ENCODE results near the gene ODAD4.

DNA sequence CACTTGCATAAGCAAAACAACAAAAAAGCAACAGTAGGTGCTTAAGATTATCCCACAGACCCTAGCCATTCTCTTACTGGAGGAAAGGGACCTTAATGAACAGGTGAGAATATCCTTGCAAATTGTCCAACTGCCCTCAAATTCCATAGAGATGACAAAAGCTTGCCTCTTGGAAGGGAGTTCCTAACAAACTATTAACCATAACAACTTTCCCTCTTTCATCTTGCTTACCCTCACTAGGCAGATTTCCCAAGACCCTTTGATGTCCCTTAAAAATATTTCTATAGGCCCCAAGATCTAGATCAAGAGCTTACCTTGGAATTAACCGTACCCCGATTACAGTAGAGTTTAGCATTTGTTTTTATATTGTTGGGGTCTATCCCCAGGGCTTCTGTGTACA is 58.0 kb downstream of the ODAD4 start:
- no peak for TF ChIP-seq POLR2A (IDR thresholded peaks at IDR 0.05)
- TF ChIP-seq, protein P1, sequence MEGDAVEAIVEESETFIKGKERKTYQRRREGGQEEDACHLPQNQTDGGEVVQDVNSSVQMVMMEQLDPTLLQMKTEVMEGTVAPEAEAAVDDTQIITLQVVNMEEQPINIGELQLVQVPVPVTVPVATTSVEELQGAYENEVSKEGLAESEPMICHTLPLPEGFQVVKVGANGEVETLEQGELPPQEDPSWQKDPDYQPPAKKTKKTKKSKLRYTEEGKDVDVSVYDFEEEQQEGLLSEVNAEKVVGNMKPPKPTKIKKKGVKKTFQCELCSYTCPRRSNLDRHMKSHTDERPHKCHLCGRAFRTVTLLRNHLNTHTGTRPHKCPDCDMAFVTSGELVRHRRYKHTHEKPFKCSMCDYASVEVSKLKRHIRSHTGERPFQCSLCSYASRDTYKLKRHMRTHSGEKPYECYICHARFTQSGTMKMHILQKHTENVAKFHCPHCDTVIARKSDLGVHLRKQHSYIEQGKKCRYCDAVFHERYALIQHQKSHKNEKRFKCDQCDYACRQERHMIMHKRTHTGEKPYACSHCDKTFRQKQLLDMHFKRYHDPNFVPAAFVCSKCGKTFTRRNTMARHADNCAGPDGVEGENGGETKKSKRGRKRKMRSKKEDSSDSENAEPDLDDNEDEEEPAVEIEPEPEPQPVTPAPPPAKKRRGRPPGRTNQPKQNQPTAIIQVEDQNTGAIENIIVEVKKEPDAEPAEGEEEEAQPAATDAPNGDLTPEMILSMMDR (IDR thresholded peaks at IDR 0.05): no peak
